Endothelial cell (in vitro differentiated cells): ENCODE data around the gene IRS2. TPM values are rescaled to one million over a fixed set of nuclear protein-coding genes. Genes with fewer than 3 reads are reported as not detected.

ENCODE experiments used
- DNase-seq: peaks from one replicate; pipeline ENCODE4 v3.0.0; 2021; ENCODE audit warnings: low spot score
- H3K27ac Mint-ChIP-seq: one replicate; pipeline ENCODE4 v1.8.0; 2021; ENCODE audit warnings: mixed read lengths, inconsistent platforms; ENCODE audit not compliant: unreplicated experiment
- H3K27me3 Mint-ChIP-seq: one replicate; pipeline ENCODE4 v1.8.0; 2021; ENCODE audit warnings: mild to moderate bottlenecking, moderate library complexity, mixed read lengths, inconsistent platforms; ENCODE audit not compliant: unreplicated experiment
- H3K36me3 Mint-ChIP-seq: one replicate; pipeline ENCODE4 v1.8.0; 2021; ENCODE audit warnings: mild to moderate bottlenecking, low read depth, mixed read lengths, inconsistent platforms; ENCODE audit not compliant: unreplicated experiment
- H3K4me1 Mint-ChIP-seq: one replicate; pipeline ENCODE4 v1.8.0; 2021; ENCODE audit warnings: mild to moderate bottlenecking, mixed read lengths, inconsistent platforms; ENCODE audit not compliant: unreplicated experiment
- H3K4me3 Mint-ChIP-seq: one replicate; pipeline ENCODE4 v1.8.0; 2021; ENCODE audit warnings: mild to moderate bottlenecking, mixed read lengths, inconsistent platforms; ENCODE audit not compliant: unreplicated experiment
- H3K9me3 Mint-ChIP-seq: one replicate; pipeline ENCODE4 v1.8.0; 2021; ENCODE audit warnings: mixed read lengths, inconsistent platforms; ENCODE audit not compliant: unreplicated experiment
- CTCF ChIP-seq: fragments of 200-600 bp; sonication (generic); IDR thresholded peaks from one replicate; pipeline ENCODE4 v1.5.0; 2021; ENCODE audit warnings: antibody characterized with exemption; ENCODE audit not compliant: unreplicated experiment
- total RNA-seq: library from RNA; stranded (reverse); fragmentation: NEBNext Ultra II Directional; extraction: Animal tissue kit (Norgen Biotek cat#: 25700); gene quantifications from one replicate; pipeline ENCODE4 v1.2.1, GENCODE V29; 2021; ENCODE audit not compliant: unreplicated experiment

The IRS2 gene
- total RNA-seq, 1 donor from 2014 or later = 16.4 TPM

DNA sequence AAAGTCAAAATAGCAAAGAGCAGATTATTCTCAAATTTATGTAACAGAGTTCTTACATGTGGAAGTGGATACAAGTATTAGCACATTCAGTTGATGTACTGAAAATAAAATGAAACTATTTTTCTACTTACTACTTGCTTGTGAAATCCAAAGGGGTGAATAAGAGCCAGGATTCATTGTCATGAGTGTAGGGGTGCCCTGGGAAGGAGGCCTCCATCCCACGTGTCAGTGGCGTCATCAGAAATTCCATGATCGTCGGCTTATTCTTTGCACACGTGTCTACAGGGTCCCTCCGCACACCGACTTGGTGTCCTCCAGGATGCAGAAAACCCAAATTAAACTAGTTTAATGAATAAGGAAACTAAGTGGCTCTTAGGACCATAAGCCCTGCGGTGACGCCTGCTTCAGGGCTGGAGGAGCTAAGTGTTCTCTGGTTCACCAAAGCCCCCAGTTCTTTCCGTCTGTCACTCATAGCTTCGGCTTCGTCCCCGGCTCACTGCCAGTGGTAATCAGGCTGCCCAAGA, 55.5 kb downstream of the IRS2 start:
- H3K27me3 Mint-ChIP-seq = peaks cover 11% of the 10 kb centered on the region
- no peak overlapping the region for H3K4me3 Mint-ChIP-seq
- H3K36me3 Mint-ChIP-seq = no peaks in the 10 kb centered on the region
- H3K4me1 Mint-ChIP-seq = peaks cover 12% of the 10 kb centered on the region
- no peak for DNase-seq
- H3K27ac Mint-ChIP-seq = no peak overlapping the region
- H3K9me3 Mint-ChIP-seq = no peaks in the 10 kb centered on the region
- no peak for TF ChIP-seq CTCF

- H3K27ac Mint-ChIP-seq = no peak overlapping the region
- no peak overlapping the region for H3K4me3 Mint-ChIP-seq
- H3K36me3 Mint-ChIP-seq = no peaks in the 10 kb centered on the region
- TF ChIP-seq CTCF = no peak
- H3K27me3 Mint-ChIP-seq = peaks cover 11% of the 10 kb centered on the region
- no peaks in the 10 kb centered on the region for H3K9me3 Mint-ChIP-seq
- H3K4me1 Mint-ChIP-seq = peaks cover 21% of the 10 kb centered on the region
- DNase-seq = no peak
Observed at GRCh38 chr13:109728791-109729731, 57.3 kb downstream of the IRS2 start.

- DNase-seq = no peak
- no peak overlapping the region for H3K27ac Mint-ChIP-seq
Observed at GRCh38 chr13:109728061-109728460, 58.3 kb downstream of the IRS2 start.

GRCh38 chr13:109727251-109727650, 59.1 kb downstream of the IRS2 start:
- DNase-seq = no peak
- no peak overlapping the region for H3K4me3 Mint-ChIP-seq

More at GRCh38 chr13:109728061-109728460, 58.3 kb downstream of the IRS2 start:
- H3K36me3 Mint-ChIP-seq = no peaks in the 10 kb centered on the region
- H3K4me1 Mint-ChIP-seq = peaks cover 21% of the 10 kb centered on the region
- H3K4me3 Mint-ChIP-seq = no peak overlapping the region
- TF ChIP-seq CTCF = no peak
- peaks cover 10% of the 10 kb centered on the region for H3K27me3 Mint-ChIP-seq
- no peaks in the 10 kb centered on the region for H3K9me3 Mint-ChIP-seq

More at GRCh38 chr13:109727251-109727650, 59.1 kb downstream of the IRS2 start:
- H3K27me3 Mint-ChIP-seq = peaks cover 10% of the 10 kb centered on the region
- peaks cover 21% of the 10 kb centered on the region for H3K4me1 Mint-ChIP-seq
- no peaks in the 10 kb centered on the region for H3K9me3 Mint-ChIP-seq
- no peak for TF ChIP-seq CTCF
- no peak overlapping the region for H3K27ac Mint-ChIP-seq
- H3K36me3 Mint-ChIP-seq = no peaks in the 10 kb centered on the region
